IMR-90 (cell line): ENCODE measurements around the gene NRIP1. TPM values are rescaled to one million over a fixed set of nuclear protein-coding genes. Genes with fewer than 3 reads are reported as not detected.

Source experiments
- ATAC-seq: fragments of 200-7000 bp; cut with Tn5 transposase; 2 replicates; pipeline ENCODE4 v1.9.1; 2020; ENCODE audit warnings: low read depth, mild to moderate bottlenecking, moderate library complexity
- BruUV-seq: library from RNA; stranded (reverse); fragments of 400-500 nt; replicated peaks from 2 replicates; lab custom pipeline; 2021; lab: Mats Ljungman, UMichigan
- CTCF ChIA-PET: fragments of 300-600 bp; formaldehyde crosslinking; extraction: SDS; loops from one replicate; lab custom pipeline; 2021; ENCODE audit warnings: antibody characterized with exemption; lab: Yijun Ruan, JAX
- POLR2A ChIA-PET: fragments of 300-600 bp; sonication (Branson Sonifier 250); formaldehyde crosslinking; loops from one replicate; lab custom pipeline; 2022; ENCODE audit warnings: antibody characterized with exemption; ENCODE audit not compliant: unreplicated experiment; lab: Charles Lee
- DNase-seq: peaks from one replicate; pipeline ENCODE4 v3.0.0; 2013
- H2AFZ ChIP-seq: replicated peaks from 2 replicates; pipeline ENCODE3; 2013; ENCODE audit warnings: low read length, mild to moderate bottlenecking; ENCODE audit not compliant: poor library complexity
- H2AK5ac ChIP-seq: 2 replicates; pipeline ENCODE4 v1.6.1; 2013; ENCODE audit warnings: low read depth, low read length, inconsistent platforms
- H2AK9ac ChIP-seq: replicated peaks from 2 replicates; pipeline ENCODE3; 2013; ENCODE audit warnings: mild to moderate bottlenecking, low read depth, low read length, moderate library complexity; ENCODE audit not compliant: poor library complexity
- H2BK120ac ChIP-seq: 2 replicates; pipeline ENCODE4 v1.6.1; 2013; ENCODE audit warnings: low read depth, low read length, inconsistent platforms
- H2BK15ac ChIP-seq: 3 replicates; pipeline ENCODE4 v1.6.1; 2013; ENCODE audit warnings: low read depth, low read length, inconsistent platforms
- H2BK20ac ChIP-seq: 2 replicates; pipeline ENCODE4 v1.6.1; 2013; ENCODE audit warnings: low read depth, mild to moderate bottlenecking, inconsistent platforms, low read length, moderate library complexity
- H2BK5ac ChIP-seq: 2 replicates; pipeline ENCODE4 v1.6.1; 2013; ENCODE audit warnings: mild to moderate bottlenecking, low read depth, low read length, inconsistent platforms; ENCODE audit not compliant: poor library complexity, severe bottlenecking
- H3K14ac ChIP-seq: replicated peaks from 2 replicates; pipeline ENCODE4 v1.6.1; 2013; ENCODE audit warnings: low read depth, low read length, inconsistent platforms
- H3K18ac ChIP-seq: 2 replicates; pipeline ENCODE4 v1.6.1; 2013; ENCODE audit warnings: low read depth, low read length, control low read depth
- H3K23ac ChIP-seq: 2 replicates; pipeline ENCODE4 v1.6.1; 2013; ENCODE audit warnings: low read depth, low read length, inconsistent platforms
- H3K27ac ChIP-seq: 2 replicates; pipeline ENCODE4 v1.5.1; 2013; ENCODE audit warnings: mild to moderate bottlenecking, control low read depth, low read length; ENCODE audit not compliant: insufficient read depth
- H3K27me3 ChIP-seq: 2 replicates; pipeline ENCODE4 v1.6.1; 2013; ENCODE audit warnings: low read length; ENCODE audit not compliant: control insufficient read depth, insufficient read depth
- H3K36me3 ChIP-seq: 2 replicates; pipeline ENCODE4 v1.6.1; 2013; ENCODE audit warnings: low read length, mixed read lengths; ENCODE audit not compliant: control insufficient read depth, insufficient read depth
- H3K4ac ChIP-seq: 2 replicates; pipeline ENCODE4 v1.6.1; 2013; ENCODE audit warnings: low read depth, low read length, inconsistent platforms
- H3K4me1 ChIP-seq: 2 replicates; pipeline ENCODE4 v1.6.1; 2013; ENCODE audit warnings: low read length, mixed read lengths; ENCODE audit not compliant: control insufficient read depth, insufficient read depth
- H3K4me2 ChIP-seq: 2 replicates; pipeline ENCODE4 v1.6.1; 2013; ENCODE audit warnings: low read depth, mild to moderate bottlenecking, control low read depth, low read length, moderate library complexity
- H3K4me3 ChIP-seq: 2 replicates; pipeline ENCODE4 v1.5.1; 2013; ENCODE audit warnings: low read depth, mild to moderate bottlenecking, control low read depth, low read length, moderate library complexity; ENCODE audit not compliant: insufficient read depth
- H3K56ac ChIP-seq: 2 replicates; pipeline ENCODE4 v1.6.1; 2013; ENCODE audit warnings: low read length, inconsistent platforms; ENCODE audit not compliant: insufficient read depth; ENCODE audit errors: extremely low read depth
- H3K79me1 ChIP-seq, 2 experiments: 2 replicates each; pipeline ENCODE4 v1.6.1; 2013; ENCODE audit warnings: low read length in 2 of 2, inconsistent platforms in 1 of 2, low read depth in 1 of 2
- H3K9ac ChIP-seq: 2 replicates; pipeline ENCODE4 v1.6.1; 2013; ENCODE audit warnings: low read depth, low read length, control low read depth
- H3K9me1 ChIP-seq: 2 replicates; pipeline ENCODE4 v1.6.1; 2013; ENCODE audit warnings: low read length, inconsistent platforms; ENCODE audit not compliant: insufficient read depth
- H3K9me3 ChIP-seq: 2 replicates; pipeline ENCODE4 v1.6.1; 2013; ENCODE audit warnings: low read length; ENCODE audit not compliant: control insufficient read depth, insufficient read depth
- H4K20me1 ChIP-seq: 2 replicates; pipeline ENCODE4 v1.6.1; 2013; ENCODE audit warnings: low read length, inconsistent platforms; ENCODE audit not compliant: insufficient read depth
- H4K5ac ChIP-seq: 2 replicates; pipeline ENCODE4 v1.6.1; 2013; ENCODE audit warnings: mild to moderate bottlenecking, low read depth, low read length, control low read depth
- H4K8ac ChIP-seq, 2 experiments: 2 replicates each; pipeline ENCODE4 v1.6.1; 2013; ENCODE audit warnings: low read depth in 2 of 2, low read length in 2 of 2, control low read depth in 1 of 2, inconsistent platforms in 1 of 2
- H4K91ac ChIP-seq: 2 replicates; pipeline ENCODE4 v1.6.1; 2013; ENCODE audit warnings: low read depth, low read length, inconsistent platforms; ENCODE audit not compliant: insufficient read depth
- RAD21 ChIP-seq: IDR thresholded peaks from 2 replicates; pipeline ENCODE4 v1.6.1; 2012; ENCODE audit warnings: low read length, improper control_type of control experiment
- RCOR1 ChIP-seq: IDR thresholded peaks from 2 replicates; pipeline ENCODE4 v1.6.1; 2012; ENCODE audit warnings: mild to moderate bottlenecking, low read length, improper control_type of control experiment; ENCODE audit not compliant: insufficient replicate concordance
- SMC3 ChIP-seq: fragments of 150-350 bp; IDR thresholded peaks from 2 replicates; pipeline ENCODE4 v1.6.1; 2016; ENCODE audit warnings: low read depth, mild to moderate bottlenecking, antibody characterized with exemption, low read length, moderate library complexity
- USF2 ChIP-seq: fragments of 150-350 bp; IDR thresholded peaks from 2 replicates; pipeline ENCODE4 v1.6.1; 2017; ENCODE audit warnings: mild to moderate bottlenecking, antibody characterized with exemption, low read length, low read depth
- WGBS, 2 experiments: methylation state at CpG; one replicate each; pipeline versions ENCODE4 v1.1.5 to v1.1.7; 2013; ENCODE audit warnings: missing lambda C conversion rate in 2 of 2; ENCODE audit not compliant: insufficient read length in 1 of 2; ENCODE audit errors: extremely low coverage in 2 of 2; 5-methylcytosine and 5-hydroxymethylcytosine counted together
- dilution Hi-C: fragments of 300-500 bp; cut with HindIII; formaldehyde crosslinking; loops from one replicate; pipeline ENCODE4 v1.14.3; 2018; ENCODE audit warnings: low sequenced_read_pairs; ENCODE audit not compliant: unreplicated experiment
- in situ Hi-C: fragments of 300-500 bp; cut with MboI; formaldehyde crosslinking; loops from 3 replicates; pipeline ENCODE4 v1.14.3; 2019; ENCODE audit warnings: low sequenced_read_pairs, inconsistent platforms, mixed read lengths
- intact Hi-C: fragments of 100-400 bp; cut with micrococcal nuclease; formaldehyde crosslinking; loops from 2 replicates; pipeline ENCODE4 v1.10.0; 2022
- polyA plus RNA-seq, 3 experiments: library from polyadenylated mRNA; depleted of rRNA; stranded (reverse); fragments of >200 nt; gene quantifications; 2 replicates each; pipeline ENCODE4 v1.2.3, GENCODE V29; 2012; ENCODE audit warnings: low replicate concordance in 1 of 3
- total RNA-seq: library from RNA; depleted of rRNA; stranded (reverse); fragments of >200 nt; gene quantifications from 2 replicates; pipeline ENCODE4 v1.2.3, GENCODE V29; 2012

The NRIP1 gene
- total and polyA plus RNA-seq, 2 of the 4 experiments (the other 2 are of a cell fraction): 9.6 to 73.8 TPM

- TF ChIP-seq SMC3 (no peak), USF2 (no peak), RCOR1 (no peak), RAD21 (no peak)
- Histone ChIP-seq H3K9me3 (no peaks in the 10 kb centered on the region), H4K20me1 (peaks cover 78% of the 10 kb centered on the region), H2BK20ac (no peak overlapping the region), H3K4me1 (peaks cover 6% of the 10 kb centered on the region), H3K4me2 (no peak overlapping the region; the same call in 1 of the 2 replicates), H2BK120ac (no peak overlapping the region), H3K79me1 (peaks cover 0 to 47% of the 10 kb centered on the region in 2 experiments; a peak in 2 of 4 replicates), H3K18ac (no peak overlapping the region), H3K9ac (no peak overlapping the region), H4K5ac (no peak overlapping the region), H4K91ac (no peak overlapping the region), H3K4ac (no peak overlapping the region), H2BK5ac (no peak overlapping the region), H3K23ac (no peak overlapping the region), H3K56ac (no peak overlapping the region), H2AFZ (no peak overlapping the region), H3K27ac (no peak overlapping the region), H3K9me1 (peaks cover 3% of the 10 kb centered on the region; the same call in 1 of the 2 replicates), H2AK5ac (no peak overlapping the region), H2BK15ac (no peak overlapping the region), H3K27me3 (no peaks in the 10 kb centered on the region), H3K14ac (no peak overlapping the region), H2AK9ac (no peak overlapping the region), H3K36me3 (no peaks in the 10 kb centered on the region), H4K8ac (no peak overlapping the region), H3K4me3 (no peak overlapping the region)
- no TSS peak for BruUV-seq
- no CpG with 5 or more reads among the region's 9 CpGs for WGBS, 2 experiments
- in situ Hi-C loops (no loop called here), dilution Hi-C loops (no loop called here), intact Hi-C loops (no loop called here)
- CTCF ChIA-PET: interaction anchor here (1.0 kb wide), 1 partner anchor 54 kb away, joined by 3 read pairs; no protein-coding TSS in a partner anchor
- DNase-seq: peak; percentile 47
- ATAC-seq: peak; percentile 31; the same call in 1 of the 2 replicates
- POLR2A ChIA-PET: no interaction called here
Measured at GRCh38 chr21:15051644-15052458, 12.9 kb downstream of the NRIP1 start.
